Caco-2 (cell line): ENCODE results near the gene SERPINH1. TPM values are rescaled to one million over a fixed set of nuclear protein-coding genes. Genes with fewer than 3 reads are reported as not detected.

ENCODE experiments used
- BruUV-seq: library from RNA; stranded (reverse); fragments of 400-500 nt; replicated peaks from 2 replicates; lab custom pipeline; 2021; lab: Mats Ljungman, UMichigan
- CTCF ChIA-PET: fragments of 300-600 bp; sonication (Branson Sonifier 250); formaldehyde crosslinking; loops from one replicate; lab custom pipeline; 2022; ENCODE audit warnings: antibody characterized with exemption; lab: Charles Lee
- POLR2A ChIA-PET: fragments of 300-600 bp; sonication (Branson Sonifier 250); formaldehyde crosslinking; loops from one replicate; lab custom pipeline; 2022; ENCODE audit warnings: antibody characterized with exemption; lab: Charles Lee
- DNase-seq, 2 experiments: peaks; one replicate each; pipeline versions ENCODE4 v3.0.0 to v3.0.0-alpha.2; 2020 to 2022
- H3K27me3 ChIP-seq: replicated peaks from 2 replicates; pipeline ENCODE4 v1.6.0; 2011; ENCODE audit warnings: low read length; ENCODE audit not compliant: control insufficient read depth, insufficient read depth
- H3K36me3 ChIP-seq: 2 replicates; pipeline ENCODE4 v1.5.1; 2011; ENCODE audit warnings: low read length; ENCODE audit not compliant: control insufficient read depth, insufficient read depth
- H3K4me1 ChIP-seq: fragments of 250-450 bp; sonication (Bioruptor Pico); 2 replicates; pipeline ENCODE4 v1.5.1; 2020; ENCODE audit warnings: mild to moderate bottlenecking
- H3K4me3 ChIP-seq: 2 replicates; pipeline ENCODE4 v1.5.1; 2011; ENCODE audit warnings: low read depth, mild to moderate bottlenecking, control low read depth, low read length
- H3K9me3 ChIP-seq: fragments of 250-450 bp; sonication (Bioruptor Pico); 2 replicates; pipeline ENCODE4 v1.5.1; 2020; ENCODE audit warnings: mild to moderate bottlenecking, moderate library complexity
- H3K27ac Mint-ChIP-seq: one replicate; pipeline ENCODE4 v1.8.0; 2022; ENCODE audit warnings: mixed read lengths; ENCODE audit not compliant: unreplicated experiment
- H3K27me3 Mint-ChIP-seq: one replicate; pipeline ENCODE4 v1.8.0; 2022; ENCODE audit warnings: mixed read lengths; ENCODE audit not compliant: insufficient read depth, unreplicated experiment
- H3K36me3 Mint-ChIP-seq: one replicate; pipeline ENCODE4 v1.8.0; 2022; ENCODE audit warnings: mild to moderate bottlenecking, mixed read lengths; ENCODE audit not compliant: insufficient read depth, unreplicated experiment
- H3K4me1 Mint-ChIP-seq: one replicate; pipeline ENCODE4 v1.8.0; 2022; ENCODE audit warnings: low read depth, mixed read lengths; ENCODE audit not compliant: unreplicated experiment
- H3K4me3 Mint-ChIP-seq: one replicate; pipeline ENCODE4 v1.8.0; 2022; ENCODE audit warnings: mild to moderate bottlenecking, moderate library complexity, mixed read lengths; ENCODE audit not compliant: unreplicated experiment
- H3K9me3 Mint-ChIP-seq: one replicate; pipeline ENCODE4 v1.8.0; 2022; ENCODE audit warnings: mixed read lengths; ENCODE audit not compliant: unreplicated experiment
- intact Hi-C: fragments of 100-400 bp; cut with micrococcal nuclease; formaldehyde crosslinking; loops from one replicate; pipeline ENCODE4 v1.10.0; 2022; ENCODE audit not compliant: unreplicated experiment
- total RNA-seq: library from RNA; stranded (reverse); gene quantifications from 2 replicates; pipeline ENCODE4 v1.2.3, GENCODE V29; 2022
- TF ChIP-seq, protein P1 (sequence below), 2 experiments: fragments of 200-600 bp in 1 of 2; IDR thresholded peaks; 1 replicate in 1 of 2; 2 replicates in 1 of 2; pipeline versions ENCODE4 v1.5.1 to v1.8.0; 2011 to 2022; ENCODE audit warnings: antibody characterized with exemption in 1 of 2, control low read depth in 1 of 2, inconsistent platforms in 1 of 2, low read depth in 1 of 2, low read length in 1 of 2, mild to moderate bottlenecking in 1 of 2, moderate library complexity in 1 of 2; ENCODE audit not compliant: insufficient read depth in 1 of 2, severe bottlenecking in 1 of 2, unreplicated experiment in 1 of 2

Gene SERPINH1
- total RNA-seq, 1 experiment from 2014 or later = 481 TPM

DNA sequence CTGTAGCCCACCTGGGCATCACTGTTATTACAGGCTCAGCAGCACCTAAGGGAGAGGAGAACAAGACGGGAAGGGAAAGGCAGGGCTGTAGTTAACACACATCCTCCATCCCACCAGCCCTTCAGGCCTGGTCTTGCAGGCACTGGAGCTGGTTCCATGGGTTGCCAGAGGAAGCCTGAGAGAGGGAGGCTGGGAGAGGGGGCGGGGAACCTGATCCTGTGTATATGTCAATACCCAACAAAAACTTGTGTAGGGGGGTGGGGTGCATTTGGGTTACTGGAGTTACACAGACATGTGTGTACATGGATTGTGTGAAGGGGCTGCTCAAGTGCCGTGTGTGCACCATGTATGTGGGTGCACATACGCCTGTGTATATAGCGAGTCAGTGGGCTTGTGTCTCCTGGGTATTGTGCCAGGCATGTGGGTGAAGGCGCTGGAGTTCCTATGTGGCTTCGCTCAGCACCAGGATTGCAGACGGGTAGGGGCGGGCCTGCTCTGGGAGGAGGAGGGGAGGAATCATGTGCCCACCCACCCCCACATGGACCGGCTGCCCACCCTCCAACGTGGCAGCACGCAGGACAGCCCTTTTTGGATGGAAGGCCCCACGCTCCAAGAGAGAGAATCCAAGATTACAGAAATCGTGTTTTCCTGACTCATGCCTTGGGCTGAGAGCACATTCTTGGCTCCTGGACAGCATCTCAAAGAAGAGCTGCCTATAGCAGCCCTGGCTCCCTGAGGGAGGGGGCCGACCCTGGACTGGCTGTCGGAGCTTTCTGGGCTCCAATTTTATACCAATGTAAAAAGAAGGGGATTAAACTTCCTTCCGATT is 4.2 kb upstream of the SERPINH1 start:
- Mint-ChIP-seq H3K27ac (peak overlapping the region; percentile 83), H3K9me3 (no peaks in the 10 kb centered on the region), H3K27me3 (no peaks in the 10 kb centered on the region), H3K4me1 (peaks cover 49% of the 10 kb centered on the region), H3K4me3 (no peak overlapping the region), H3K36me3 (peaks cover 15% of the 10 kb centered on the region)
- POLR2A ChIA-PET = interaction anchor here (1.2 kb wide), 1 partner anchor 114 kb away, joined by 4 read pairs; no protein-coding TSS in a partner anchor
- peaks cover 49% of the 10 kb centered on the region for H3K4me1 ChIP-seq
- no TSS peak for BruUV-seq
- H3K27me3 ChIP-seq = no peaks in the 10 kb centered on the region
- CTCF ChIA-PET = no interaction called here
- no peak for DNase-seq
- H3K4me3 ChIP-seq = no peak overlapping the region
- intact Hi-C loops = no loop called here
- TF ChIP-seq, protein P1, sequence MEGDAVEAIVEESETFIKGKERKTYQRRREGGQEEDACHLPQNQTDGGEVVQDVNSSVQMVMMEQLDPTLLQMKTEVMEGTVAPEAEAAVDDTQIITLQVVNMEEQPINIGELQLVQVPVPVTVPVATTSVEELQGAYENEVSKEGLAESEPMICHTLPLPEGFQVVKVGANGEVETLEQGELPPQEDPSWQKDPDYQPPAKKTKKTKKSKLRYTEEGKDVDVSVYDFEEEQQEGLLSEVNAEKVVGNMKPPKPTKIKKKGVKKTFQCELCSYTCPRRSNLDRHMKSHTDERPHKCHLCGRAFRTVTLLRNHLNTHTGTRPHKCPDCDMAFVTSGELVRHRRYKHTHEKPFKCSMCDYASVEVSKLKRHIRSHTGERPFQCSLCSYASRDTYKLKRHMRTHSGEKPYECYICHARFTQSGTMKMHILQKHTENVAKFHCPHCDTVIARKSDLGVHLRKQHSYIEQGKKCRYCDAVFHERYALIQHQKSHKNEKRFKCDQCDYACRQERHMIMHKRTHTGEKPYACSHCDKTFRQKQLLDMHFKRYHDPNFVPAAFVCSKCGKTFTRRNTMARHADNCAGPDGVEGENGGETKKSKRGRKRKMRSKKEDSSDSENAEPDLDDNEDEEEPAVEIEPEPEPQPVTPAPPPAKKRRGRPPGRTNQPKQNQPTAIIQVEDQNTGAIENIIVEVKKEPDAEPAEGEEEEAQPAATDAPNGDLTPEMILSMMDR (IDR thresholded peaks at IDR 0.05; ENCODE audit: insufficient read depth in 1 of 2, low read depth in 1 of 2, low read length in 1 of 2, severe bottlenecking in 1 of 2, unreplicated experiment in 1 of 2) = no peak
- no peaks in the 10 kb centered on the region for H3K9me3 ChIP-seq
- no peaks in the 10 kb centered on the region for H3K36me3 ChIP-seq

DNA sequence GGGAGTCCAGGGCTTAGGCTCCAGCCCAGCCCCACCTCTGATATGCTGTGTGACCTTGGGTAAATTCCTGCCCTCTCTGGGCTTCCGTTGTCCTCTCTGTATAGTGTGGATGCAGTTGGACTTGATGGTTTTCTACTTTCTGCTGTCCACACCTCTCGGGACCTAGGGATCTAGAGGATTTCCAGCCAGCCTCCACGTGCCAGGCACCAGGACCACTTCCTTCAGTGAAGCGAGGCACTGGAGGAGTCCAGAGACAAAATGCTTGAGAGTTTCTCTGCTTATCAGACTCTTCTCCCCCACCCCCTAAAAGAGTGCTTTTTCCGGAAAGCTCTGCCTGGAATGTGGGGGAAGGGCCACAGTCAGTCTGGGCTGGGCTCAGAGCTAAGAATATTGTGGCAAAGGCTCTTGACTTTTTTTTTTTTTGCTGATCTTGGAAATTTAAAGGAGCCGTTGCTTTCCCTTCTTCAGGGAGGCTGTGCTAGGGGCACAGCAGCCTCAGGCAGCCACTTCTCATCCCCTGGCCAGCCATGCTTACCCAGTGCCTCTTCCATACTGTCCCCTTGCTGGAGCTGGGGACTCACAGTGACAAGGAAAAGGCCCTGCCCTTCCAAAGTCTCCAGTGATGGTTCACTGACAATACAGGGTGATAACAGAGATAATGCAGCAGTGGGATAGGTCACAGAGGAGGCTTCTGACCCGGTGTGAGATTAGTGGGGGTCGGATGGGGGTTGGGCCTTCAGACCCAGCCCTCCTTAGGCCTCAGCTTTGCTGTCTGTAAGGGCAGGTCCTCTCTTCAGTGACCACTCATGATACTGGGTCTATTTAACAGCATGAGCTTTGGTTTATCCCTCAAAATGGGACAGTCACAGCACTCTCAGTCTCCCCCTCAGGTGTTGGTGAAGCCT is 2.9 kb upstream of the SERPINH1 start:
- Histone ChIP-seq H3K36me3 (peaks cover 4% of the 10 kb centered on the region), H3K9me3 (no peaks in the 10 kb centered on the region), H3K4me3 (no peak overlapping the region), H3K27me3 (no peaks in the 10 kb centered on the region), H3K4me1 (peaks cover 55% of the 10 kb centered on the region)
- H3K4me3 Mint-ChIP-seq = peak overlapping the region; percentile 46
- H3K27me3 Mint-ChIP-seq = no peaks in the 10 kb centered on the region
- H3K4me1 Mint-ChIP-seq = peaks cover 53% of the 10 kb centered on the region
- BruUV-seq = no TSS peak
- intact Hi-C loops = no loop called here
- ChIA-PET CTCF (interaction anchor here (0.5 to 2.0 kb wide), 13 partner anchors 12 to 354 kb away, joined by 3 to 7 read pairs (median 4); partner anchors contain the start of gene GDPD5), POLR2A (interaction anchor here (0.6 to 1.2 kb wide), 7 partner anchors 15 to 399 kb away, joined by 3 to 6 read pairs (median 4); partner anchors contain the start of gene GDPD5)
- TF ChIP-seq, protein P1 (IDR thresholded peaks at IDR 0.05; ENCODE audit: insufficient read depth in 1 of 2, low read depth in 1 of 2, low read length in 1 of 2, severe bottlenecking in 1 of 2, unreplicated experiment in 1 of 2) = no peak
- peaks cover 25% of the 10 kb centered on the region for H3K36me3 Mint-ChIP-seq
- no peaks in the 10 kb centered on the region for H3K9me3 Mint-ChIP-seq
- DNase-seq = peak; percentile 63 to 82
- peak overlapping the region; percentile 83 for H3K27ac Mint-ChIP-seq

DNA sequence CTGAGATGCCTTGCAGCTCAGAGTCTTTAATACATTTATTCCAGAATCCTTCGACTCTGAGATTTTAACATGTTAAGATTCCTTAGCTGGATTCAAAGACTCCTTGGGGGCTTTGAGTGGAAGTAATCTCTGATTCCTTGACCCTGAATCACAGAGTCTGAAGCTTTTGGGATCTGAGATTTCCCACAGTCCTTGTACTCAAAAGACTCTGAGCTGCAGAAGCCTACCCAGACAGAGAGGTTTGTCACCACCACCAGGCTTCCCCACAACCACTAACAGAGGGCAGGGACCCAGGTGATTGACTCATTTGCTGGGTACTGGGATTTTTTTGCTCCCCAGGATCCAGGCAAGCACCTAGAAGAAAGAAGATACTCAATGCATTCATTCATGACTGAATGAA is 1.4 kb upstream of the SERPINH1 start:
- peaks cover 50% of the 10 kb centered on the region for H3K4me1 Mint-ChIP-seq
- Histone ChIP-seq H3K27me3 (no peaks in the 10 kb centered on the region), H3K4me1 (peaks cover 67% of the 10 kb centered on the region), H3K36me3 (peaks cover 6% of the 10 kb centered on the region), H3K9me3 (no peaks in the 10 kb centered on the region), H3K4me3 (no peak overlapping the region)
- POLR2A ChIA-PET = interaction anchor here (0.6 to 0.7 kb wide), 2 partner anchors 8 to 11 kb away, joined by 3 to 4 read pairs; no protein-coding TSS in a partner anchor
- peak overlapping the region; percentile 93 for H3K4me3 Mint-ChIP-seq
- no TSS peak for BruUV-seq
- no peaks in the 10 kb centered on the region for H3K27me3 Mint-ChIP-seq
- TF ChIP-seq, protein P1 (IDR thresholded peaks at IDR 0.05; ENCODE audit: insufficient read depth in 1 of 2, low read depth in 1 of 2, low read length in 1 of 2, severe bottlenecking in 1 of 2, unreplicated experiment in 1 of 2) = no peak
- no peak for DNase-seq
- H3K36me3 Mint-ChIP-seq = peaks cover 40% of the 10 kb centered on the region
- CTCF ChIA-PET = interaction anchor here (1.0 to 2.0 kb wide), 3 partner anchors 28 to 96 kb away, joined by 3 to 7 read pairs (median 3); no protein-coding TSS in a partner anchor
- intact Hi-C loops = no loop called here
- H3K27ac Mint-ChIP-seq = no peak overlapping the region
- no peaks in the 10 kb centered on the region for H3K9me3 Mint-ChIP-seq
